Right kidney (tissue), 9 donors: ENCODE measurements around the gene F2R.
"Not testable (repeated sequence)": the region's sequence is repeated elsewhere in the genome, so short reads cannot be mapped to it uniquely, and the experiment has no call there.

ENCODE experiments used
- DNase-seq: peaks from one replicate; pipeline ENCODE4 v3.0.0-alpha.2; 2016
- long read RNA-seq, 8 donors: transcript quantifications; one replicate each; lab custom pipeline, GENCODE V29; 2026

F2R gene
- long read RNA-seq, donor 1, transcript F2R-201 (2 exons, 3,821 nt) = major isoform, 31 of 31 reads
- long read RNA-seq, donor 1, partial matches to known transcripts = 0 of 31 reads
- long read RNA-seq, donor 1, other reads (novel, unspliced or antisense) = 0 of 31 reads
- long read RNA-seq, donor 2, transcript F2R-201 (2 exons, 3,821 nt) = major isoform, 12 of 13 reads
- long read RNA-seq, donor 2, partial matches to known transcripts = 0 of 13 reads
- long read RNA-seq, donor 2, other reads (novel, unspliced or antisense) = 0 of 13 reads
- long read RNA-seq, donor 3, transcript F2R-201 (2 exons, 3,821 nt) = major isoform, 14 of 14 reads
- long read RNA-seq, donor 3, partial matches to known transcripts = 0 of 14 reads
- long read RNA-seq, donor 3, other reads (novel, unspliced or antisense) = 0 of 14 reads
- long read RNA-seq, donor 4, transcript F2R-201 (2 exons, 3,821 nt) = major isoform, 32 of 32 reads
- long read RNA-seq, donor 4, partial matches to known transcripts = 0 of 32 reads
- long read RNA-seq, donor 4, other reads (novel, unspliced or antisense) = 0 of 32 reads
- long read RNA-seq, donor 5, transcript F2R-201 (2 exons, 3,821 nt) = major isoform, 34 of 35 reads
- long read RNA-seq, donor 5, partial matches to known transcripts = 0 of 35 reads
- long read RNA-seq, donor 5, other reads (novel, unspliced or antisense) = 0 of 35 reads
- long read RNA-seq, donor 6, transcript F2R-201 (2 exons, 3,821 nt) = major isoform, 30 of 59 reads
- long read RNA-seq, donor 6, partial matches to known transcripts = 29 of 59 reads
- long read RNA-seq, donor 6, other reads (novel, unspliced or antisense) = 0 of 59 reads
- long read RNA-seq, donor 7, transcript F2R-201 (2 exons, 3,821 nt) = major isoform, 44 of 46 reads
- long read RNA-seq, donor 7, partial matches to known transcripts = 0 of 46 reads
- long read RNA-seq, donor 7, other reads (novel, unspliced or antisense) = 0 of 46 reads
- long read RNA-seq, donor 8, transcript F2R-201 (2 exons, 3,821 nt) = major isoform, 23 of 29 reads
- long read RNA-seq, donor 8, partial matches to known transcripts = 6 of 29 reads
- long read RNA-seq, donor 8, other reads (novel, unspliced or antisense) = 0 of 29 reads

GRCh38 chr5:76715736-76716455 lies at the start of gene F2R:
Gene F2R, plus strand, starts transcription at chr5:76716126. Its CDS starts 182 bp downstream, at chr5:76716308.
- DNase-seq = peak; percentile 94

- no peak for DNase-seq
Measured at GRCh38 chr5:76667495-76667894, 48.4 kb upstream of the F2R start.

GRCh38 chr5:76669245-76669644 lies 46.7 kb upstream of the F2R start:
- no peak for DNase-seq

- DNase-seq = no peak
Measured at GRCh38 chr5:76670508-76670907, 45.4 kb upstream of the F2R start.

- DNase-seq = no peak
Measured at GRCh38 chr5:76672242-76672641, 43.7 kb upstream of the F2R start.

GRCh38 chr5:76673125-76673524 lies 42.8 kb upstream of the F2R start:
- no peak for DNase-seq

- no peak for DNase-seq
Measured at GRCh38 chr5:76674330-76675066, 41.4 kb upstream of the F2R start.

- DNase-seq = no peak
Measured at GRCh38 chr5:76675364-76675763, 40.6 kb upstream of the F2R start.

- DNase-seq = no peak
Measured at GRCh38 chr5:76677849-76678472, 38.0 kb upstream of the F2R start.

GRCh38 chr5:76679231-76679630 lies 36.7 kb upstream of the F2R start:
- no peak for DNase-seq

- DNase-seq = not testable (repeated sequence)
Measured at GRCh38 chr5:76680826-76681225, 35.1 kb upstream of the F2R start.

GRCh38 chr5:76681287-76681686 lies 34.6 kb upstream of the F2R start:
- DNase-seq = no peak

- no peak for DNase-seq
Measured at GRCh38 chr5:76682387-76682786, 33.5 kb upstream of the F2R start.

- no peak for DNase-seq
Measured at GRCh38 chr5:76683816-76684731, 31.9 kb upstream of the F2R start.

GRCh38 chr5:76684756-76685519 lies 31.0 kb upstream of the F2R start:
- no peak for DNase-seq

GRCh38 chr5:76685704-76686103 lies 30.2 kb upstream of the F2R start:
- DNase-seq = no peak

- DNase-seq = no peak
Measured at GRCh38 chr5:76688212-76688611, 27.7 kb upstream of the F2R start.

- DNase-seq = no peak
Measured at GRCh38 chr5:76688836-76689235, 27.1 kb upstream of the F2R start.
